GM06990 (cell line): ENCODE measurements around the gene ULK4.

Experiments used
- DNase-seq: peaks from one replicate; pipeline ENCODE4 v3.0.0-alpha.2; 2011; ENCODE audit not compliant: insufficient read length; ENCODE audit errors: extremely low read depth
- H3K27me3 ChIP-seq: replicated peaks from 2 replicates; pipeline ENCODE4 v1.6.0; 2011; ENCODE audit warnings: low read length; ENCODE audit not compliant: control insufficient read depth, insufficient read depth
- H3K36me3 ChIP-seq: 2 replicates; pipeline ENCODE4 v1.5.1; 2011; ENCODE audit warnings: low read length; ENCODE audit not compliant: control insufficient read depth, insufficient read depth
- H3K4me3 ChIP-seq: replicated peaks from 2 replicates; pipeline ENCODE4 v1.5.1; 2011; ENCODE audit warnings: low read depth, mild to moderate bottlenecking, control low read depth, low read length
- CTCF ChIP-seq: IDR thresholded peaks from 2 replicates; pipeline ENCODE4 v1.5.1; 2011; ENCODE audit warnings: low read length, control low read depth, mild to moderate bottlenecking, inconsistent platforms; ENCODE audit not compliant: insufficient read depth, poor library complexity, severe bottlenecking

ULK4 gene

GRCh38 chr3:41331041-41331440, 630.9 kb downstream of the ULK4 start:
- TF ChIP-seq CTCF: no peak
- Histone ChIP-seq H3K27me3 (no peaks in the 10 kb centered on the region), H3K4me3 (no peak overlapping the region), H3K36me3 (no peaks in the 10 kb centered on the region)
- no peak for DNase-seq

- DNase-seq: no peak
- no peaks in the 10 kb centered on the region for H3K27me3 ChIP-seq
- TF ChIP-seq CTCF: no peak
These were observed 631.4 kb downstream of the ULK4 start for GRCh38 chr3:41330465-41330864.

GRCh38 chr3:41329881-41330280, 632.0 kb downstream of the ULK4 start:
- H3K36me3 ChIP-seq: no peaks in the 10 kb centered on the region

More at GRCh38 chr3:41330465-41330864, 631.4 kb downstream of the ULK4 start:
- Histone ChIP-seq H3K36me3 (no peaks in the 10 kb centered on the region), H3K4me3 (no peak overlapping the region)

GRCh38 chr3:41328926-41329325, 633.0 kb downstream of the ULK4 start:
- no peak overlapping the region for H3K4me3 ChIP-seq
- DNase-seq: no peak
- TF ChIP-seq CTCF: no peak

More at GRCh38 chr3:41329881-41330280, 632.0 kb downstream of the ULK4 start:
- no peaks in the 10 kb centered on the region for H3K27me3 ChIP-seq
- TF ChIP-seq CTCF: no peak
- H3K4me3 ChIP-seq: no peak overlapping the region
- no peak for DNase-seq

GRCh38 chr3:41327718-41328117, 634.2 kb downstream of the ULK4 start:
- no peaks in the 10 kb centered on the region for H3K36me3 ChIP-seq
- H3K4me3 ChIP-seq: no peak overlapping the region
- no peak for DNase-seq
- H3K27me3 ChIP-seq: no peaks in the 10 kb centered on the region
- TF ChIP-seq CTCF: no peak

More at GRCh38 chr3:41328926-41329325, 633.0 kb downstream of the ULK4 start:
- Histone ChIP-seq H3K36me3 (no peaks in the 10 kb centered on the region), H3K27me3 (no peaks in the 10 kb centered on the region)

GRCh38 chr3:41324156-41324475, 637.8 kb downstream of the ULK4 start:
- no peak overlapping the region for H3K4me3 ChIP-seq
- TF ChIP-seq CTCF: no peak
- no peak for DNase-seq
- no peaks in the 10 kb centered on the region for H3K36me3 ChIP-seq
- H3K27me3 ChIP-seq: no peaks in the 10 kb centered on the region
